Keratinocyte (primary cell): ENCODE data around the gene ARVCF. TPM values are rescaled to one million over a fixed set of nuclear protein-coding genes. Genes with fewer than 3 reads are reported as not detected.

ENCODE experiments used
- DNase-seq: peaks from one replicate; pipeline ENCODE4 v3.0.0-alpha.2; 2011; ENCODE audit warnings: low read depth, missing footprints, low spot score
- FAIRE-seq: peaks from 2 replicates; lab custom pipeline; 2011; peaks lifted over from hg19 to GRCh38; lab: Jason Lieb, UNC
- H2AFZ ChIP-seq: 2 replicates; pipeline ENCODE4 v1.6.0; 2012; ENCODE audit warnings: low read length, control low read depth, inconsistent platforms; ENCODE audit not compliant: control insufficient read depth
- H3K27ac ChIP-seq: 2 replicates; pipeline ENCODE4 v1.5.1; 2011; ENCODE audit warnings: low read length; ENCODE audit not compliant: control insufficient read depth, insufficient read depth
- H3K27me3 ChIP-seq: 3 replicates; pipeline ENCODE4 v1.6.0; 2011; ENCODE audit warnings: low read length; ENCODE audit not compliant: control insufficient read depth, insufficient read depth; ENCODE audit errors: extremely low read depth
- H3K36me3 ChIP-seq, 2 experiments: 2 replicates in 1 of 2; 3 replicates in 1 of 2; pipeline ENCODE4 v1.5.1; 2011; ENCODE audit warnings: low read length in 2 of 2, mild to moderate bottlenecking in 1 of 2; ENCODE audit not compliant: control insufficient read depth in 2 of 2, insufficient read depth in 2 of 2; ENCODE audit errors: extremely low read depth in 1 of 2
- H3K4me1 ChIP-seq: 3 replicates; pipeline ENCODE4 v1.5.1; 2011; ENCODE audit warnings: low read length; ENCODE audit not compliant: control insufficient read depth, insufficient read depth; ENCODE audit errors: extremely low read depth
- H3K4me2 ChIP-seq: 3 replicates; pipeline ENCODE4 v1.6.0; 2011; ENCODE audit warnings: low read depth, low read length; ENCODE audit not compliant: control insufficient read depth, insufficient read depth; ENCODE audit errors: extremely low read depth
- H3K4me3 ChIP-seq, 3 experiments: fragments of 200-600 bp in 1 of 3; sonication (generic) in 1 of 3; 2 replicates in 2 of 3; 3 replicates in 1 of 3; pipeline ENCODE4 v1.5.1; 2011 to 2016; ENCODE audit warnings: low read length in 3 of 3, mild to moderate bottlenecking in 3 of 3, control low read depth in 2 of 3, inconsistent platforms in 1 of 3, low read depth in 1 of 3, mixed read lengths in 1 of 3, mixed run types in 1 of 3, moderate library complexity in 1 of 3; ENCODE audit not compliant: control insufficient read depth in 2 of 3, insufficient read depth in 2 of 3; ENCODE audit errors: extremely low read depth in 1 of 3
- H3K79me2 ChIP-seq: 2 replicates; pipeline ENCODE4 v1.6.0; 2012; ENCODE audit warnings: low read length; ENCODE audit not compliant: control insufficient read depth, insufficient read depth
- H3K9ac ChIP-seq: 3 replicates; pipeline ENCODE4 v1.6.0; 2011; ENCODE audit warnings: low read length; ENCODE audit not compliant: control insufficient read depth, insufficient read depth; ENCODE audit errors: extremely low read depth
- H3K9me1 ChIP-seq: 3 replicates; pipeline ENCODE4 v1.6.0; 2011; ENCODE audit warnings: low read length; ENCODE audit not compliant: control insufficient read depth, insufficient read depth; ENCODE audit errors: extremely low read depth
- H3K9me3 ChIP-seq: 2 replicates; pipeline ENCODE4 v1.5.1; 2012; ENCODE audit warnings: low read depth, low read length; ENCODE audit not compliant: control insufficient read depth
- H4K20me1 ChIP-seq: 3 replicates; pipeline ENCODE4 v1.6.0; 2011; ENCODE audit warnings: low read length; ENCODE audit not compliant: control insufficient read depth, insufficient read depth; ENCODE audit errors: extremely low read depth
- CTCF ChIP-seq, 3 experiments: IDR thresholded peaks in 1 of 3; conservative IDR thresholded peaks in 1 of 3; optimal IDR thresholded peaks in 1 of 3; 2 replicates in 2 of 3; 3 replicates in 1 of 3; pipeline versions ENCODE3 to v1.5.1; 2011; ENCODE audit warnings: low read length in 3 of 3, mild to moderate bottlenecking in 3 of 3, moderate library complexity in 2 of 3, control low read depth in 1 of 3, inconsistent platforms in 1 of 3; ENCODE audit not compliant: insufficient read depth in 2 of 3; ENCODE audit errors: extremely low read depth in 1 of 3
- EZH2 ChIP-seq: IDR thresholded peaks from one replicate; pipeline ENCODE4 v1.6.1; 2012; ENCODE audit warnings: inconsistent platforms, mild to moderate bottlenecking, low read length, moderate library complexity
- dilution Hi-C: fragments of 300-500 bp; cut with MboI; formaldehyde crosslinking; loops from one replicate; pipeline ENCODE4 v1.7.0; 2020; ENCODE audit warnings: low sequenced_read_pairs; ENCODE audit not compliant: extremely low pct_ligation_motif_present
- polyA plus RNA-seq, 5 experiments: library from polyadenylated mRNA; depleted of rRNA in 3 of 5; stranded (reverse) in 3 of 5; stranded (forward) in 1 of 5; unstranded in 1 of 5; fragments of >200 nt; gene quantifications; 1 replicate in 1 of 5; 2 replicates in 3 of 5; 3 replicates in 1 of 5; pipeline versions ENCODE4 v1.2.1 to v1.2.3, GENCODE V29; 2011 to 2012; ENCODE audit warnings: missing spikeins in 2 of 5, low read depth in 1 of 5, low replicate concordance in 1 of 5

The ARVCF gene
- polyA plus RNA-seq, 1 donor (not counting 4 experiments of a cell fraction or from before 2014, with no cell fraction given): 5.7 TPM

GRCh38 chr22:19955241-19956128 is 61.1 kb downstream of the ARVCF start:
- H3K9me1 ChIP-seq: no peaks in the 10 kb centered on the region
- peak overlapping the region in 2 of 3 experiments; percentile 32 to 33 for H3K4me3 ChIP-seq
- H3K9ac ChIP-seq: peak overlapping the region; percentile 28
- peaks cover 4% of the 10 kb centered on the region for H4K20me1 ChIP-seq
- peaks cover 22% of the 10 kb centered on the region for H3K4me1 ChIP-seq
- DNase-seq (no peak), FAIRE-seq (no peak)
- no peaks in the 10 kb centered on the region for H3K27me3 ChIP-seq
- H3K36me3 ChIP-seq: peaks cover 9% of the 10 kb centered on the region in 2 experiments
- dilution Hi-C loops: no loop called here
- no peak overlapping the region for H2AFZ ChIP-seq
- no peaks in the 10 kb centered on the region for H3K9me3 ChIP-seq
- no peak overlapping the region for H3K27ac ChIP-seq
- TF ChIP-seq CTCF (optimal IDR thresholded peaks at IDR 0.05 in 1 of 3, IDR thresholded peaks at IDR 0.05 in 1 of 3, conservative IDR thresholded peaks at IDR 0.05 in 1 of 3; ENCODE audit: extremely low read depth in 1 of 3, insufficient read depth in 2 of 3, low read length in 3 of 3) (no peak), EZH2 (no peak)
- H3K79me2 ChIP-seq: peaks cover 7% of the 10 kb centered on the region
- peak overlapping the region; percentile 35 for H3K4me2 ChIP-seq

- no peak overlapping the region for H2AFZ ChIP-seq
- H3K4me3 ChIP-seq: no peak overlapping the region
- peaks cover 32% of the 10 kb centered on the region for H3K4me1 ChIP-seq
- DNase-seq (no peak), FAIRE-seq (no peak)
- H3K9me3 ChIP-seq: no peaks in the 10 kb centered on the region
- peaks cover 3 to 8% of the 10 kb centered on the region in 2 experiments for H3K36me3 ChIP-seq
- dilution Hi-C loops: no loop called here
- H3K4me2 ChIP-seq: no peak overlapping the region
- no peak overlapping the region for H3K27ac ChIP-seq
- H4K20me1 ChIP-seq: no peaks in the 10 kb centered on the region
- no peaks in the 10 kb centered on the region for H3K27me3 ChIP-seq
- H3K9me1 ChIP-seq: no peaks in the 10 kb centered on the region
- H3K9ac ChIP-seq: no peak overlapping the region
- TF ChIP-seq EZH2 (no peak), CTCF (optimal IDR thresholded peaks at IDR 0.05 in 1 of 3, IDR thresholded peaks at IDR 0.05 in 1 of 3, conservative IDR thresholded peaks at IDR 0.05 in 1 of 3; ENCODE audit: extremely low read depth in 1 of 3, insufficient read depth in 2 of 3, low read length in 3 of 3) (no peak)
- peaks cover 15% of the 10 kb centered on the region for H3K79me2 ChIP-seq
These were observed 65.3 kb downstream of the ARVCF start for GRCh38 chr22:19951346-19951745.
